ENCODE measurements around the gene TRPV4.

TRPV4 gene

GRCh38 chr12:109741286-109741969, 91.8 kb downstream of the TRPV4 start:
- no peak for TF ChIP-seq CTCF (IDR thresholded peaks at IDR 0.05; ENCODE audit: low read depth, low read length, missing control alignments)
- DNase-seq (ENCODE audit: extremely low read depth, low read depth), result no peak
- H3K4me3 ChIP-seq (replicated peaks; ENCODE audit: low read depth, low read length), result no peak overlapping the region

- DNase-seq (ENCODE audit: extremely low read depth, low read depth), result no peak
- H3K4me3 ChIP-seq (replicated peaks; ENCODE audit: low read depth, low read length), result no peak overlapping the region
- TF ChIP-seq CTCF (IDR thresholded peaks at IDR 0.05; ENCODE audit: low read depth, low read length, missing control alignments), result no peak
Measured at GRCh38 chr12:109740694-109741245, 92.4 kb downstream of the TRPV4 start.

GRCh38 chr12:109739747-109740693, 93.2 kb downstream of the TRPV4 start:
- DNase-seq (ENCODE audit: extremely low read depth, low read depth), result no peak
- peak; percentile 53 for TF ChIP-seq CTCF (IDR thresholded peaks at IDR 0.05; ENCODE audit: low read depth, low read length, missing control alignments)
- no peak overlapping the region for H3K4me3 ChIP-seq (replicated peaks; ENCODE audit: low read depth, low read length)

- DNase-seq (ENCODE audit: extremely low read depth, low read depth), result no peak
Measured at GRCh38 chr12:109738878-109739665, 94.1 kb downstream of the TRPV4 start.

GRCh38 chr12:109738209-109738608, 95.0 kb downstream of the TRPV4 start:
- no peak for DNase-seq (ENCODE audit: extremely low read depth, low read depth)
- no peak overlapping the region for H3K4me3 ChIP-seq (replicated peaks; ENCODE audit: low read depth, low read length)
- no peak for TF ChIP-seq CTCF (IDR thresholded peaks at IDR 0.05; ENCODE audit: low read depth, low read length, missing control alignments)

More at GRCh38 chr12:109738878-109739665, 94.1 kb downstream of the TRPV4 start:
- H3K4me3 ChIP-seq (replicated peaks; ENCODE audit: low read depth, low read length), result no peak overlapping the region
- no peak for TF ChIP-seq CTCF (IDR thresholded peaks at IDR 0.05; ENCODE audit: low read depth, low read length, missing control alignments)

- H3K4me3 ChIP-seq (replicated peaks; ENCODE audit: low read depth, low read length), result no peak overlapping the region
- no peak for TF ChIP-seq CTCF (IDR thresholded peaks at IDR 0.05; ENCODE audit: low read depth, low read length, missing control alignments)
- no peak for DNase-seq (ENCODE audit: extremely low read depth, low read depth)
Measured at GRCh38 chr12:109737631-109738030, 95.6 kb downstream of the TRPV4 start.
